Activated T-helper 17 cell treated with anti-CD3 and anti-CD28 coated beads, Interleukin-2, amount 50 U/mL, for 72 hours (primary cell): Measurements from ENCODE around the gene KHK. TPM values are rescaled to one million over a fixed set of nuclear protein-coding genes. Genes with fewer than 3 reads are reported as not detected.
A peak's percentile ranks its signal among the peaks of the same experiment; 100 is the strongest.

Experiments
- ATAC-seq: fragments of 150-1000 bp; cut with Tn5 transposase; replicated peaks from 2 replicates; pipeline ENCODE4 v1.10.0; 2021; ENCODE audit warnings: mild to moderate bottlenecking, moderate library complexity
- H3K27ac Mint-ChIP-seq: one replicate; pipeline ENCODE4 v1.8.0; 2022; ENCODE audit warnings: mixed read lengths
- H3K27me3 Mint-ChIP-seq: one replicate; pipeline ENCODE4 v1.8.0; 2022; ENCODE audit warnings: mixed read lengths
- H3K36me3 Mint-ChIP-seq: one replicate; pipeline ENCODE4 v1.8.0; 2022; ENCODE audit warnings: low read depth, mild to moderate bottlenecking, mixed read lengths
- H3K4me1 Mint-ChIP-seq: one replicate; pipeline ENCODE4 v1.8.0; 2022; ENCODE audit warnings: mixed read lengths
- H3K4me3 Mint-ChIP-seq: one replicate; pipeline ENCODE4 v1.8.0; 2022; ENCODE audit warnings: mild to moderate bottlenecking, mixed read lengths
- H3K9me3 Mint-ChIP-seq: one replicate; pipeline ENCODE4 v1.8.0; 2022; ENCODE audit warnings: mixed read lengths
- total RNA-seq, 2 donors: library from RNA; stranded (reverse); gene quantifications; one replicate each; pipeline ENCODE4 v1.2.3, GENCODE V29; 2022

Gene KHK
- total RNA-seq, 2 donors from 2014 or later, result 5.9 to 10.5 TPM

DNA sequence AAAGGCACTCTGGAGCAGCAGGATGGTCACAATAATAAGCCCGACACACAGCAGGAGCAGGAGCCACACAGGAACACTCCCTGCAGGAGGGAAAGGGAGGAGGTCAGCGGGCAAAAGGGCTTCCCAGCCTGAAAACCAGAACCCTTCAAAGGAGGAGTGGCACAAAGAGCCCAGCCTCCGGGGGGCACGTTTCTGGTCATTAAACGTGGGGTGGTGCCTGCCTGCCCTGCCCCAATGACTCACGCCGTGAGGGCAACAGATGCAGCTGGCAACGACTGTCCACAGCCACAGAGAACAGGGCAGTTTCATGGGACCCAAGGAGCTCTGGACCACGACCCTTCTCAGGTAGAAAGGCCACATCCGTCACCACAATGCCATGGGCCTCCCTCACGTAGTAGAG, 44.9 kb downstream of the KHK start:
- no peak overlapping the region for H3K4me3 Mint-ChIP-seq
- peaks cover 54% of the 10 kb centered on the region for H3K36me3 Mint-ChIP-seq
- no peaks in the 10 kb centered on the region for H3K27me3 Mint-ChIP-seq
- peaks cover 10% of the 10 kb centered on the region for H3K4me1 Mint-ChIP-seq
- no peak overlapping the region for H3K27ac Mint-ChIP-seq
- no peak for ATAC-seq
- no peaks in the 10 kb centered on the region for H3K9me3 Mint-ChIP-seq

DNA sequence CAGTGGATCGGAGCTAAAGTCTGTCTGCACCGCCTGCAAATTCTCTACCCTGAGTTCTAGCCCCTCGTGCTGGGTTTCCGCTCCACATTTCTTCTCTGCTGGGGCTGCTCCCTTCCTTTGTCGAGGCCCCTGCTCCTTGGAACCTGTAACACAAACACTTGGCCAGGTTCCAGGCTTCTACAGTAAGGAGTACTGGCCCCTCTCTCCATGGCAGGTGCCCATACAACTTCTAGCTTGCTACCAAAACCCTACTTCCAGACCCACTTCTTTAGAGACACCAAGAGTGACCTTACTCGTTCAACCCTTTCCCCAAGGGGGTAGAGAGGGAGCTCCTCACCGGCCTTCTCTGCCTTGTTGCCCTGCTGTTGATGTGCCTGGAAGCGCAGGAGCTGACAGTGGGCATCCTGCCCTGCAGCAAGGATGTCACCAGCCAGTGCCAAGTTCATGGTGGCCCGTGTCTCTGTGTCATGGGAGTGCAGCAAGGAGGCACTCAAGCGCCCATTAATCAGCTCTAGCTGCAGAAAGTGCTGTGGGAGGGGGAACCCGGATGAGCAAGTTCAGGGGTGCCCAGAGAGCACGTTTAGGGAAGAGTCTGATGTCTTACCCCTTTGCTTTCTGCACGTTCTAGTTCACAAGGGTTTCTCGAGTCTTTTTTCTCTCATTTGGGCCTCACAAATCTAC, 46.8 kb downstream of the KHK start:
- no peak for ATAC-seq
- Mint-ChIP-seq H3K4me1 (peaks cover 10% of the 10 kb centered on the region), H3K4me3 (peak overlapping the region; percentile 86), H3K27me3 (no peaks in the 10 kb centered on the region), H3K27ac (peak overlapping the region; percentile 91), H3K9me3 (no peaks in the 10 kb centered on the region), H3K36me3 (peaks cover 54% of the 10 kb centered on the region)

DNA sequence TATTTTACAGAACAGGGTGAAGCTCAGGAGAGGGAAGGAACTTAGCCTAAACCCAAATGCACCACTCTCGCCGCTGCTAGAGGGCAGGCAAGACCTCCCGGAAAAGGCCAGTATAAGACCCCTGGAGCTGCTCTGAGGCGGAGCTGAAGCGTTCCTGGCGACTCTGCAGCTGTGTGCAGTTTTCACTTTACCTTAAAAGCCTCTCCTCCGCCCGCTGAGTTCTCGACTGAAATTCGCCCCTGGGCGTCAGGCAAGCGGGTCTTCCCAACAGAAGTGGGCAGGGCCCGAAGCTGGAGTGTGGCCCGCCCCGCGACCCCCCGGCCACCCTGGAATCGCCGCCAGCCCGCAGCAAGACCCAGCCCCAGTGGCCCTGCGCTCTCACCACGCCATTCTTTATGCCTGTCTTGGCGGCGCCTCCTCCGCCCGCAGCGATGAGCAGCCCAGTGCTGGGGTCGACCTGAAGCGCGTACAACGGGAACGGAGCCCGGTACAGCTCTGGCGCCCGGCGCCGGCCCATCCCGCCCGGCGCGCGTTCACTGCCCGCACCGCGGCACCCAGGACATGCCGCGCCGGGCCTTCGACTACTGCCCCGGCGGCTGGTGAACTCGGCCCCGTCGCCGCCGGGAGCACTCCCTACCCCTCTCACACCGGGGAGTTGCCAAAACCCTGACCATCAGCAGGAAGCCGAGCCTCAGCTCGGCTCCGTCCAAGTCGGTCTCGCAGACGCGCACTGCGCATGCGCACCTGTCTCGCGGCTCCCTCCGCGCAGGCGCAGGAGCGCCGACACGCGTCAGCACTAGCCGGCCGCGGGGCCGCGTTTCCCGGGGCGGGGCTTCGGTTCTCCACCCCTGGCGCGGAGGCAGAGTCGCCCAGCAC, 47.6 kb downstream of the KHK start, which contains the start of gene PREB:
Gene PREB, minus strand, starts transcription at position 732 of the 876 bp plus-strand sequence. Its CDS starts 215 bp downstream, at position 517.
- Mint-ChIP-seq H3K4me3 (peak within 1 kb of the TSS; percentile 86), H3K36me3 (peaks cover 52% of the 10 kb centered on the region), H3K27ac (peak within 1 kb of the TSS; percentile 91), H3K27me3 (no peaks in the 10 kb centered on the region), H3K4me1 (peaks cover 10% of the 10 kb centered on the region), H3K9me3 (no peaks in the 10 kb centered on the region)
- ATAC-seq, result peak; percentile 97

DNA sequence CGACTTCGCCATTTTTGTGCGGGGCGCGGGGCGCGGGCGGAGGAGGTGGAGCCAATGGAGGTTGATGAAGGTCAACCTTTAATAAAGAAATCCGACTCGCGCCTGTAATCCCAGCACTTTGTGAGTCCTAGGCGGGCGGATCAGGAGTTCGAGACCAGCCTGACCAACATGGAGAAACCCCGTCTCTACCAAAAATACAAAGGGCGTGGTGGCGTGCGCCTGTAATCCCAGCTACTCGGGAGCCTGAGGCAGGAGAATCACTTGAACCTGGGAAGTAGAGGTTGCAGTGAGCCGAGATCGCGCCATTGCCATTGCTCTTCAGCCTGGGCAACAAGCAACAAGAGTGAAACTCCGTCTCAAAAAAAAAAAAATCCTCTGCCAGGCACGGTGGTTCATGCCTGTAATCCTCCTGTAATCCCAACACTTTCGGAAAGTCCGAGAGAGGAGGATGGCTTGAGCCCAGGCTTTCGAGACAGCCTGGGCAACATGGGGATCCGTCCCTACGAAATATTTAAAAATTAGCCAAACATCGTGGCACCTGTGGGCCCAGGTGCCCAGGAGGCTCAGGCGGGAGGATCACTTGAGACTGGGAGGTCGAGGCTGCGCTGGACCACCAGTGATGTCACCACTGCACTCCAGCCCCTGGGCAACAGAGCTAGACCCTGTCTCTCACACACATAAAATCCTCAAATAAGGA, 48.4 kb downstream of the KHK start:
- peak overlapping the region; percentile 86 for H3K4me3 Mint-ChIP-seq
- ATAC-seq, result no peak
- H3K36me3 Mint-ChIP-seq, result peaks cover 44% of the 10 kb centered on the region
- no peaks in the 10 kb centered on the region for H3K9me3 Mint-ChIP-seq
- H3K4me1 Mint-ChIP-seq, result peaks cover 10% of the 10 kb centered on the region
- H3K27ac Mint-ChIP-seq, result peak overlapping the region; percentile 91
- H3K27me3 Mint-ChIP-seq, result no peaks in the 10 kb centered on the region

DNA sequence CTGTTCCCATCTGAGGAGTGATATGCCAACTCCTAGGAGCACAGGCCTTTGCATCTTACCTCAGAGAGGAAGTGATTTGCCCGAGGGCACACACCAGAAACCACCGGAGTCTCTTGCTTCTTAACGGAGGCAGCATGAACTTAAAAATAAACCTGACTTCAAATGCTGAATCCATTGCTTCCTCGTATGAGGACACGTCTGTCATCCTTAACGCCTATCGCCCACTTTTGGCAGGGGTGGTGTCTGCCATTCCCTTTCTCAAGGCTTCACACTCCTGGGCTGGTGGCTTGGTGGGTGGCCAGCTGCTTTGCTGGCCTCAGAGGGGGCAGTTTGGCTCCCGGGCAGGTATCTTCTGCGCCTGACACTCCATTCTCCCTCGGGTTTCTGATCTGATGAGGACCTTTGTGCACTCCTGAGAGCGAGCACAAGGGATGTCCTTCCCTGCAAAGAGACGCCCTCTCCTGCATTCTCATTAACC, 48.9 kb downstream of the KHK start:
- Mint-ChIP-seq H3K27me3 (no peaks in the 10 kb centered on the region), H3K27ac (peak overlapping the region; percentile 91), H3K4me3 (peak overlapping the region; percentile 86), H3K4me1 (peaks cover 10% of the 10 kb centered on the region), H3K9me3 (no peaks in the 10 kb centered on the region), H3K36me3 (peaks cover 39% of the 10 kb centered on the region)
- ATAC-seq, result no peak

DNA sequence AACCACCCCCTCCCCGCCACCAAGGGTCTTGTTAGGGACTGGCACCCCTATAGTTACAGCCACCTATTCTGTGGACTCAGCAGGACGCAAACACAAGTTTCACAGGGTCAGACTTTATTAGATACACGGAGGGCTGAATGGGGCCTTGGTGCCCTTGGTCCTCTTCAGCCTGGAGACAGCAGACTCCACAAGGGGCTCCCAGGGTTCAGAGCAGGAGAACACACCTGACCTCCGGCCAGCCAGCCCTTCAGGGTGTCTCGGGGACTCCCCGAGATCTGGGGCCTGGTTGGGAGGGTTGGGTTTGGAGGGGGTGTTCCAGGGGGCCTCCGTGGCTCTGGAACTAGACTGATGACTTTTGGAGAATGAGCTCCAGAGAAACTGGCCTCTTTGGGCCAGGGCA, 50.2 kb downstream of the KHK start:
- no peak for ATAC-seq
- Mint-ChIP-seq H3K27me3 (no peaks in the 10 kb centered on the region), H3K9me3 (no peaks in the 10 kb centered on the region), H3K36me3 (peaks cover 27% of the 10 kb centered on the region), H3K4me1 (peaks cover 10% of the 10 kb centered on the region), H3K27ac (no peak overlapping the region), H3K4me3 (no peak overlapping the region)

GRCh38 chr2:27137322-27137935, 50.9 kb downstream of the KHK start:
- Mint-ChIP-seq H3K9me3 (no peaks in the 10 kb centered on the region), H3K36me3 (peaks cover 22% of the 10 kb centered on the region), H3K27ac (no peak overlapping the region), H3K4me1 (peaks cover 10% of the 10 kb centered on the region), H3K27me3 (no peaks in the 10 kb centered on the region), H3K4me3 (no peak overlapping the region)
- ATAC-seq, result no peak

DNA sequence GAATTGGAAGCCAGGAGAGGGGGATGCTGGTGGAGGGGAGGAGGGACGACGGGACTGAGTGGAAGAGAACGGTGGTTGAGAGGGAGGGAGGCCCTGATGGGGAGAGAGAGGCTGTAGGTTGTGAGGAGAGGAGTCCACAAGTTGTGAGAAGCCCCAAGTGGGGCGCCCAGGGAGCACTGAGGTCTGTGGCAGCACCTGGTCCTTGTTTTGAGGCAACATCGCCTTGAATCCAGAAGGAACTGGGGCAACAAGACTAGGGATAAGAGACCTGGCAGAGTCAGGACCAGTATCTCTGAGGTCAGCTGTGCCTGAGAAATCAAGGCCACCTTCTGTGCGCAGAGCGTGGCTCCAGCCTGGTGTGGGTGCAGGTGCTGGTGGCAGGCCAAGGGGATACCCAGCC, 51.5 kb downstream of the KHK start:
- H3K36me3 Mint-ChIP-seq, result peaks cover 15% of the 10 kb centered on the region
- no peak overlapping the region for H3K4me3 Mint-ChIP-seq
- H3K9me3 Mint-ChIP-seq, result no peaks in the 10 kb centered on the region
- peaks cover 5% of the 10 kb centered on the region for H3K4me1 Mint-ChIP-seq
- no peak overlapping the region for H3K27ac Mint-ChIP-seq
- ATAC-seq, result no peak
- no peaks in the 10 kb centered on the region for H3K27me3 Mint-ChIP-seq

DNA sequence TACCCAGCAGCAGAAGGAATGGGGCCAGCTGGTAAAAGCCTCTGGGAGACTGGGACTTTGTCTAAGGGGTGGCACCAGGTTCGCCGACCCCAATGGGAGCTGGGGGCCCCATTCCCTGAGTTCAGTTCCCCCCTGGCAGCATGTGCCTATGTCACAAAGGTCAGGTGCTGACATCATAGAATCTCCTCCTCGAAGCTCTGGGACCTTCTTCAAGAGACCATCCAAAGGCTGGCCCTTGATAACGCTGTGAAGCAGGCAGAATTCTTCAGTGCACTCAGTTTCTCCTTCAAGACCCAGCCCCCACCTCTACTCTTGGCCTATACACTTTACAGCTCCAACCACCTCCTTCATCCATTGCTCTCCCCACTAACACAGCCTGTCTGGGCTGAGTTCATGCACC, 52.7 kb downstream of the KHK start, which contains the start of gene PRR30:
Gene PRR30, minus strand, starts transcription at position 101 of the 400 bp plus-strand sequence. CDS start 1,081 bp downstream, outside the sequence.
- Mint-ChIP-seq H3K36me3 (peaks cover 4% of the 10 kb centered on the region), H3K4me3 (no peak within 1 kb of the TSS), H3K4me1 (no peaks in the 10 kb centered on the region), H3K9me3 (no peaks in the 10 kb centered on the region), H3K27ac (no peak within 1 kb of the TSS), H3K27me3 (no peaks in the 10 kb centered on the region)
- ATAC-seq, result no peak

- ATAC-seq, result no peak
- Mint-ChIP-seq H3K27me3 (peaks cover 3% of the 10 kb centered on the region), H3K9me3 (no peaks in the 10 kb centered on the region), H3K36me3 (no peaks in the 10 kb centered on the region), H3K4me3 (no peak overlapping the region), H3K27ac (no peak overlapping the region), H3K4me1 (no peaks in the 10 kb centered on the region)
These were observed 56.7 kb downstream of the KHK start for GRCh38 chr2:27143285-27143684.

DNA sequence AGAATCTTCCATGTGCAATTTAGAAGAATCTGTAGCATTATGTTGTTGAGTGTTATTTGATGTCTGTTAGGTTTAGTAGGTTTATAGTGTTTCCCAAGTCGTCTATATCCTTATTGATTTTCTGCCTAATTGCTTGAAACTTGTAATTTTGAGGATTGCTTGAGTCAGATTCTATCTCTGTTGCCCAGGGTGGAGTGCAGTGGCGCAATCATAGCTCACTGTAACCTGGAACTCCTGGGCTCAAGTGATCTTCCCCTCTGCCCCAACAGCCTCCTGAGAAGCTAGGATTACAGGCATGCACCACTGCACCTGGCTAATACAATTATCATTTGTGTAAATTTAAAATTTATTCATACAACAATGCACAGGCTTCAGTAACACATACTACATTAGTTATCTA, 59.1 kb downstream of the KHK start:
- H3K4me3 Mint-ChIP-seq, result no peak overlapping the region

GRCh38 chr2:27147935-27148334, 61.4 kb downstream of the KHK start:
- Mint-ChIP-seq H3K36me3 (no peaks in the 10 kb centered on the region), H3K27me3 (peaks cover 3% of the 10 kb centered on the region), H3K4me3 (no peak overlapping the region), H3K4me1 (no peaks in the 10 kb centered on the region), H3K27ac (no peak overlapping the region), H3K9me3 (no peaks in the 10 kb centered on the region)
- ATAC-seq, result no peak

More for the DNA sequence above, 59.1 kb downstream of the KHK start:
- Mint-ChIP-seq H3K27me3 (peaks cover 3% of the 10 kb centered on the region), H3K36me3 (no peaks in the 10 kb centered on the region), H3K27ac (no peak overlapping the region), H3K9me3 (no peaks in the 10 kb centered on the region), H3K4me1 (no peaks in the 10 kb centered on the region)
- ATAC-seq, result no peak

DNA sequence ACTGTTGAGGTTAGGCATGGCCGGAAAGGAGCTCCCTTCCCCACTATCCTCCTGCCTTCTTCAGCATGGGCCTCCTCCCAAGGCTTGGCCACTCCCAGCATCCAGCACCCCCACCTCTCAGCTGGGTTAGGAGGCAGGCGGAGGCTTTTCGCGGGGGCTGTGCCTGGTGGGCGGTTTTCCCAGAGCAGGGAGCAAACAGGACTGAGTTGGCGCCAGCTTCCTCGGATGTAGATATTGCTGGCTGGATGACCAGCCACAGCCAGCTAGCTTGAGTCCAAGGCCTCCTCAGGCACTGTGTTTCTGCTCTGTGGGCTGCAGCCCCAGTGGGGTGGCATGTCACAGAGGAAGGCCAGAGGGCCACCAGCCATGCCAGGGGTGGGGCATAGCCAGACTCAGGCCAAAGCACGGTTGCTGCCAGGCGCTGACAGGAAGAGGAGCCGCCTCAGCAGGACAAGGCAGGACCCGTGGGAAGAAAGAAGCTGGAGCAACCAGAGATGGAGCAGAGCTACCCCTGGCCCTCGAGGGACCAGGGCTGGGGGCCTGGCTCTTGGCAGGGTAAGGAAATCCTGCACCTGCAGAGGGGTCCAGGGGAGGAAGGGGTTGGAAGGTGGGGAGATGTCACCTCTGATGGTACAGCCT, 62.3 kb downstream of the KHK start, which contains the start of gene TCF23:
Gene TCF23, plus strand, starts transcription at position 204 of the 639 bp plus-strand sequence. Its CDS starts 130 bp downstream, at position 334.
- Mint-ChIP-seq H3K27me3 (peaks cover 3% of the 10 kb centered on the region), H3K27ac (no peak within 1 kb of the TSS), H3K36me3 (no peaks in the 10 kb centered on the region), H3K4me1 (no peaks in the 10 kb centered on the region), H3K9me3 (no peaks in the 10 kb centered on the region), H3K4me3 (no peak within 1 kb of the TSS)
- no peak for ATAC-seq
